ENCODE results near the gene RPS6KL1.

- peak; percentile 78 for TF ChIP-seq CTCF (IDR thresholded peaks at IDR 0.05)
- no peak for TF ChIP-seq CBX2 (IDR thresholded peaks at IDR 0.05; ENCODE audit: borderline replicate concordance, low read depth)
- no peak for TF ChIP-seq ZSCAN20 (CRISPR knock-in tag; IDR thresholded peaks at IDR 0.05)
- TF ChIP-seq RFX5 (IDR thresholded peaks at IDR 0.05): no peak
- TF ChIP-seq TP53 (CRISPR knock-in tag; IDR thresholded peaks at IDR 0.05): no peak
- no peak for TF ChIP-seq ELK1 (IDR thresholded peaks at IDR 0.05; ENCODE audit: low read depth, low read length)
- TF ChIP-seq POLR2A (IDR thresholded peaks at IDR 0.05; ENCODE audit: low read length): no peak
- no peak for TF ChIP-seq MAFK (IDR thresholded peaks at IDR 0.05; ENCODE audit: partially characterized antibody)
- TF ChIP-seq, protein P1, sequence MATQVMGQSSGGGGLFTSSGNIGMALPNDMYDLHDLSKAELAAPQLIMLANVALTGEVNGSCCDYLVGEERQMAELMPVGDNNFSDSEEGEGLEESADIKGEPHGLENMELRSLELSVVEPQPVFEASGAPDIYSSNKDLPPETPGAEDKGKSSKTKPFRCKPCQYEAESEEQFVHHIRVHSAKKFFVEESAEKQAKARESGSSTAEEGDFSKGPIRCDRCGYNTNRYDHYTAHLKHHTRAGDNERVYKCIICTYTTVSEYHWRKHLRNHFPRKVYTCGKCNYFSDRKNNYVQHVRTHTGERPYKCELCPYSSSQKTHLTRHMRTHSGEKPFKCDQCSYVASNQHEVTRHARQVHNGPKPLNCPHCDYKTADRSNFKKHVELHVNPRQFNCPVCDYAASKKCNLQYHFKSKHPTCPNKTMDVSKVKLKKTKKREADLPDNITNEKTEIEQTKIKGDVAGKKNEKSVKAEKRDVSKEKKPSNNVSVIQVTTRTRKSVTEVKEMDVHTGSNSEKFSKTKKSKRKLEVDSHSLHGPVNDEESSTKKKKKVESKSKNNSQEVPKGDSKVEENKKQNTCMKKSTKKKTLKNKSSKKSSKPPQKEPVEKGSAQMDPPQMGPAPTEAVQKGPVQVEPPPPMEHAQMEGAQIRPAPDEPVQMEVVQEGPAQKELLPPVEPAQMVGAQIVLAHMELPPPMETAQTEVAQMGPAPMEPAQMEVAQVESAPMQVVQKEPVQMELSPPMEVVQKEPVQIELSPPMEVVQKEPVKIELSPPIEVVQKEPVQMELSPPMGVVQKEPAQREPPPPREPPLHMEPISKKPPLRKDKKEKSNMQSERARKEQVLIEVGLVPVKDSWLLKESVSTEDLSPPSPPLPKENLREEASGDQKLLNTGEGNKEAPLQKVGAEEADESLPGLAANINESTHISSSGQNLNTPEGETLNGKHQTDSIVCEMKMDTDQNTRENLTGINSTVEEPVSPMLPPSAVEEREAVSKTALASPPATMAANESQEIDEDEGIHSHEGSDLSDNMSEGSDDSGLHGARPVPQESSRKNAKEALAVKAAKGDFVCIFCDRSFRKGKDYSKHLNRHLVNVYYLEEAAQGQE (IDR thresholded peaks at IDR 0.05): no peak
- TF ChIP-seq, protein P2, sequence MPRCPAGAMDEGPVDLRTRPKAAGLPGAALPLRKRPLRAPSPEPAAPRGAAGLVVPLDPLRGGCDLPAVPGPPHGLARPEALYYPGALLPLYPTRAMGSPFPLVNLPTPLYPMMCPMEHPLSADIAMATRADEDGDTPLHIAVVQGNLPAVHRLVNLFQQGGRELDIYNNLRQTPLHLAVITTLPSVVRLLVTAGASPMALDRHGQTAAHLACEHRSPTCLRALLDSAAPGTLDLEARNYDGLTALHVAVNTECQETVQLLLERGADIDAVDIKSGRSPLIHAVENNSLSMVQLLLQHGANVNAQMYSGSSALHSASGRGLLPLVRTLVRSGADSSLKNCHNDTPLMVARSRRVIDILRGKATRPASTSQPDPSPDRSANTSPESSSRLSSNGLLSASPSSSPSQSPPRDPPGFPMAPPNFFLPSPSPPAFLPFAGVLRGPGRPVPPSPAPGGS (IDR thresholded peaks at IDR 0.05): no peak
- TF ChIP-seq POLR2AphosphoS2 (conservative IDR thresholded peaks at IDR 0.05; ENCODE audit: low read length): no peak
- TF ChIP-seq ESRRA (IDR thresholded peaks at IDR 0.05; ENCODE audit: borderline replicate concordance, low read length): no peak
- no peak for TF ChIP-seq NR3C1 (IDR thresholded peaks at IDR 0.05)
- no peak for TF ChIP-seq JUNB (IDR thresholded peaks at IDR 0.05)
Measured at GRCh38 chr14:74913986-74914573, 9.0 kb downstream of the RPS6KL1 start.

Measured in A549 (cell line).